GM21423 (cell line): ENCODE results near the gene AGR2.
A peak's percentile ranks its signal among the peaks of the same experiment; 100 is the strongest.
"Not testable (repeated sequence)": the region's sequence is repeated elsewhere in the genome, so short reads cannot be mapped to it uniquely, and the experiment has no call there.

Source experiments
- ATAC-seq: cut with Tn5 transposase; IDR thresholded peaks from one replicate; pipeline ENCODE4 v1.9.1; 2021; ENCODE audit warnings: mild to moderate bottlenecking, moderate library complexity; ENCODE audit not compliant: unreplicated experiment

AGR2 gene

DNA sequence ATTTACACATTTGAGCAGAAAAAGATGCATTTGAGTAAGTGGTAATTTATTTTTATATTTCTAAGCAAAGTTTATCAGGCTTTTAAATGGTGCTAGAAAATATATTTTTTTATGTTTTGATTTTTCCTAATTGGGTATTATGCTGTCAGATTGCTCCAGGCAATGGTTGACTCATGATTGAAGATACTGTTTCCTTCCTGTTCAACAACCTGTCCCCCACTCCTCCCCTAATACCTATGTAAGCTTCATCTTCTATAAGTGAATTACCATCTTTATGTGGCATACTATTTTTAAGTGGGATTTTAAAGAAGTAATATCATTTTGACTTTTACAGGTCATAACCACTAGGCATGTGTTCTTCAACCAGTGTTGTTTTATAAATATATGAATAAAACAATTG lies 29.8 kb downstream of the AGR2 start:
- no peak for ATAC-seq

DNA sequence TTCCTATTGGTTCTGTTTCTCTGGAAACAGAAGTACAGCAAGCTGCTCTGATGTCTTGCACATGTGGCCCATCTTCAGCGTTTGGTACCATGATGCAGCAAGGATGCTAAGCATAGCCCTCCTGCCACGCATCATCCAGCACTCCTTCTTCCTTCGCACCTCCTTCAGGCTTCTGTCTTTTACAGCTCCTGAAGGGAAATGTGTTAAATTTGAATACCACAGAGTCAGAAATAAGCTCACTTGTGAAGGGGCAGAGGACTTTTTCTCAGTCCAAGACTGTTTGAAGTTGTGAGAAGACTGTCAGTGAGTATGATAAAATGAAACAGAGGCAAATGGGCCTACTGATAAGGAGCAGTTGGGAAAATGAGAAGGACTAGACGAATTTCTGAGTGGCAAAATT lies 30.5 kb downstream of the AGR2 start:
- ATAC-seq: no peak

DNA sequence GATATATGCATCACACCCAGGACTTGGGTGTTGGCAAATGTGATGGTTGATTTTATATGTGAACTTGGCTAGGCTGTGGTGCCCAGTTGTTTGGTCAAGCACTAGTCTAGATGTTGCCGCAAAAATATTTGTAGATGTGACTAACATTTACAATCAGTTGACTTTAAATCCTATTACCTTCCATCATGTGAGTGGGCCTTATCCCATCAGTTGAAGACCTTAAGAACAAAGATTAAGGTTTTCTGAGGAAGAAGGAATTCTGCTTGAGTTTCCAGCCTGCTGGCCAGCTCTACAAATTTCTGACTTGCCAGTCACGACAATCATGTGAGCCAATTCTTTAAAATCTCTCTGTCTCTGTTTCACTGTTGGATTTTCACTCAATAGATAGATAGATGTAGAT lies 30.9 kb downstream of the AGR2 start:
- ATAC-seq: no peak

DNA sequence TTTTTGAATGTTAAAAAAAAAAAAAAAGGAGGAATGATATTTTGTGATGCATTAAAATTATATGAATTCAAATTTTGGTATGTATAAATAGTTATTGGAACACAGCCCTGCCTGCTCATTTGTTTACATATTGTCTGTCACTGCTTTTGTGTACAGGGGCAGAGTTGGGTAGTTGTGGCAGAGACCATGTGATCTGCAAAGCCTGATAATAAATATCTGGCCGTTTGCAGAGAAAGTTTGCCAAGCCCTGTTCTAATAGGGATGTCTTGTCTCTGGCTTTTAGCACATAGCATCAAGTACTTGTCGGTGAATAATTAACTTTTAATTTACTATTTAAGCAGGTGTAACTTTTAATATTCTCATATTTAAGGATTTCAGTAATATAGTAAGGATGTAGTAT lies 31.5 kb downstream of the AGR2 start:
- ATAC-seq: no peak

DNA sequence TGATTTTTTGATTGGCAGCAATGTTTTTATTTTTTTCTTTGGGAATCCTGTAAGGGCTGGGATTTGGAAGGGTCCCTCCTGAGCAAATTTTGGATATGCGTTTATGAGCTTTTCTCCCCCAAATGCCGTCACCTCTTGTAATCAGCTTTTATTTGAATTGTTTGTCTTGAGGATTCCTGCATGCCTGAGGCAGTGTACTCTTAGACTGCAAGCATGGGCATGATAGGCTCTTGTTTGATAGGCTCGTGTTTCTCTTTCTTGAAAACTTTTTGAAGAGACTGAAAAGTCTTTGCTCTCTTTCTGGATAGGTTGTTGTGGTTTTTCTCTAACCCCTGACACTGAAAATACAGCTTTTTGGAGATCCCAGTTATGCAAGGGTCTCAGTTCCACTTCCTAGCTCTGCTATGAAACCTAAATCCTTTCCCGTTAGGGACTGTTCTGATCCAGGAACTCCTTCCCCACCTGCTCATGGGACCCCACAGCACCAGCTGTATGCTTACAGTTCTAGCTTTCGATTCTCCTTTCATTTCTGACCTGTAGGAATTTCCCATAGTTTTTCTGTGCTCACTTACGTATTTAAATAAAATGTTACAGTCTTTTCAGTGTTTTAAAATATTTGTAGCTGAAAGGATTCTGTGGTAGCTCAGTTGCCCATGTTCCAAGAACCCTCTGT lies 34.0 kb downstream of the AGR2 start:
- ATAC-seq: no peak

DNA sequence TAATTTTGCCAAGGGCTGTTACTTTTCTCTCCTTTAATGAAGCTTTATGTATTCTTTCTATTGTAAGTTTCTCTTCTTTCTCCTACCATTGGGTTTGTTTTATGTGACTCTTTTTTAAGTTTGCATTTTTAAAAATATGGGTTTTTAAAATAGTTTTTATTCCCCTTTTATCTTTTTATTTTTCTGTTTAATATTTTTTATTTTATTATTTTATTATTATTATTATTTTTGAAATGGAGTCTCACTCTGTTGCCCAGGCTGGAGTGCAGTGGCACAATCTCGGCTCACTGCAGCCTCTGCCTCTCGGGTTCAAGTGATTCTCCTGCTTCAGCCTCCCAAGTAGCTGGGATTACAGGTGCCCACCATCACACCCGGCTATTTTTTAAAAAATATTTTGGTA lies 34.8 kb downstream of the AGR2 start:
- ATAC-seq: not testable (repeated sequence)

DNA sequence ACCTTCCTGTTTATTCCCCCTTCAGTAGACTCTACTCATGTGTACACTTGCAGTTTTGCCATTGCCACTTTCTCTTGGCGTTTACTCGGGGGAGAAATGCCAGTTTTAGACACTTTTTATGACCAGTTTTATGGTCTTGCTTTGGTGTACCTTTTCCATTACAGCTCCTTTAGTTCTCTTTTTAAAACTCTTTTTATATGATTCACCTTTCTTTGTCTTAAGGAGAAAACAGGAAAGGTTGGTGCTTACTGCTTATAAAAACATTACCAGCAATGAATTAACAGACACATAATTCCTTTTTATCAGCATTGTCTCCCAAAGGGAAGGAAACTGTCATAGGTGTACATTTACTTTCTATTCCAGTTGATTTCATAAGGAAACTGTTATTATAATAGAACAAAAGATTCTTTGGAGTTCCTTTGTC lies 39.4 kb downstream of the AGR2 start:
- no peak for ATAC-seq

DNA sequence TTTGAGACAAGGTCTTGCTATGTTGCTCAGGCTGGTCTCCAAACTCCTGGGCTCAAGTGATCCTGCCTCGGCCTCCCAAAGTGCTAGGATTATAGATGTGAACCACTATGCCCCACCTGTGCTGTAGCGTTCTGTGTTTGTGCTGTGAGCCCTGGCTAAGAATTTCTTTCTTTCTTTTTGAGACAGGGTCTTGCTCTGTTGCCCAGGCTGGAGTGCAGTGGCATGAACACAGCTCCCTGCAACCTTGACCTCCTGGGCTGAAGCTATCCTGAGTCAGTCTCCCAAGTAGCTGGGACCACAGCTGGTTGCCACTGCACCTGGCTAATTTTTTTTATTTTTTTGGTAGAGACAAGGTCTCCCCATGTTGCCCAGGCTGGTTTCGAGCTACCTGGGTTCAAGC lies 39.9 kb downstream of the AGR2 start:
- no peak for ATAC-seq

DNA sequence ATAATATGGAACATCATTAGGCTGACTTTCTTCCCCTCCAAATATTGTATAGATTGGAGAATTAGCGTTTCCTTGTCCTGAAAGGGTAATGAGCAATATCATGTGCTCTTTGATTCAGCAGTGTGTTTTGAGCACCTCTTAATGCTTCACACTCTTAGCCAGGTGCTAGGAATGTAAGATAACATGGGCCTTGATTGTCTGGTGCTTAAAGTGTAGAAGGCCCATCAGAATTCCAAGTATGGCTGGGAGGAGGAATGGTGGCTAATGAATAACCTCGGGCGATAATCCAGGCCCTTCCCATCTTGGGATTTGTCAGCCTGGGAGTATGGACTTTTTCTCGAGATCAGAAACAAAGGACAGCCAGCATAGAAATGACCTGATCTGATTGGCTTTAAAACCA lies 42.6 kb downstream of the AGR2 start:
- ATAC-seq: no peak

DNA sequence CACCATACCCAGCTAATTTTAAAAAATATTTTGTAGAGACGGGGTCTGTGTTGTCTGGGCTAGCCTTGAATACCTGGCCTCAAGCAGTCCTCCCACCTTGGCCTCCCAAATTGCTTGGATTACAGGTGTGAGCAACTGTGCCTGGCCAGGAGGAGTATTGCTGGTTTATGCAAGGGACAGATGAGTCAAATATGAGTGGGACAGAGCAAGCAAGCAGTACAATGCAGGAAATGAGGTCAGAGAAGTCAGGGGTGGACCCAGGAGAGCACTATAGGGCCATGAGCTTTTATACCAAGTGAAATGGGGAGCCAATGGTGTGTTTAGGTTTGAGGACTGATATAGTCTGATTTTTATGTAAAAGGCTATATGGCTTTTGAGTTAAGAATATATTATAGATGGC lies 45.0 kb downstream of the AGR2 start:
- ATAC-seq: no peak

DNA sequence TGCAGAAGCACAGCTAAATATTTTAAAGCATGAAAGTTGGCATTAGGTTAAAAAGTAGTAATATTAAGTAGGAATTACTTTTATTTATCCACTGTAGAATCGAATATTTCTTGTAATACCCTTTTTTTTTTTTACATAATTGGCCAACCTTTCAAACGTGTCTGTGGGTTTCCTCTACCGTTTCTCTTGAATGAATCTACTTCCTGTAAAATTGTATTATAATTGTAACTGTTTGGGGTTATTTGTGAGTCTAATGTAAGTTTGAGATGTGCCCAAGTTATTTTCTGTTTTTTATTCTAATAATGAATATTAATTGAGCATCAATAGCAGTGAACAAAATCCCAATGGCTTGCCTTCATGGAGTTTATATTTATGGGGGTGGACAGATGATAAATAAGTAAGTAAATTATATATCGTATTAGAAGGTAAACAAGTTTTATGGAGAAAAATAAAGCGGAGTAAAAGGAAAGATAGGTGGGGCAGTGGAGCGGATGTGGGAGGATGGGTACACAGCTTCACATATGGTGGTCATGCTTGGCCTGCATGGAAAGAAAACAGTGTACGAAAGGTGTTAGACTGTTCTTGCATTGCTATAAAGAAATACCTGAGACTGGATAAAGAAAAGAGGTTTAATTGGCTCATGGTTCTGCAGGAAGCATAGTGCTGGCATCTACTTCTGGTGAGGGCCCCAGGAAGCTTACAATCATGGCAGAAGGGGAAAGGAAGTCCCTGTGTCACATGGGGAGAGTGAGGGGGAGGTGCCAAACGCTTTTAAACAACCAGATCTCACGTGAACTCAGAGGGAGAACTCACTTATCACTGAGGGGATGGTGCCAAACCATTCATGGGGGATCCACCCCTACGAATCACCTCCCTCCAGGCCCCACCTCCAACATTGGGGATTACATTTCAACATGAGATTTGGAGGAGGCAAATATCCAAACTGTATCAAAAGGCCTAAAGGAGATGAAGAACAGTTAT lies 45.9 kb downstream of the AGR2 start:
- no peak for ATAC-seq

DNA sequence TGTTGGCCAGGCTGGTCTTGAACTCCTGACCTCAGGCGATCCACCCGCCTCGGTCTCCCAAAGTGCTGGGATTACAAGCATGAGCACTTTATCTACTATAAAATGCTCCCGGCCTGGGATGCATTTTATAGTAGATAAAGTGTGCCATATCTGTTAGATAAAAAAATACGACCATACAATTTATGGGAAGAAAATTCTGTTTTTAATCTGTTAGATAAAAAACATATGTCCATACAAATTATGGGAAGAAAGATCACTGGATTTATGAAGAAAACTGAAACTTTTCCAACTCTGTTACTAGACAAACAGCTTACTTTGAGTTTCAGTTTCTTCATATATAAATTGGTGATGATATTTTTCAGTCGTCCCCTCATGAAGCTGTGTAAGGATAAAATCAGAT lies 46.8 kb downstream of the AGR2 start:
- ATAC-seq: no peak

DNA sequence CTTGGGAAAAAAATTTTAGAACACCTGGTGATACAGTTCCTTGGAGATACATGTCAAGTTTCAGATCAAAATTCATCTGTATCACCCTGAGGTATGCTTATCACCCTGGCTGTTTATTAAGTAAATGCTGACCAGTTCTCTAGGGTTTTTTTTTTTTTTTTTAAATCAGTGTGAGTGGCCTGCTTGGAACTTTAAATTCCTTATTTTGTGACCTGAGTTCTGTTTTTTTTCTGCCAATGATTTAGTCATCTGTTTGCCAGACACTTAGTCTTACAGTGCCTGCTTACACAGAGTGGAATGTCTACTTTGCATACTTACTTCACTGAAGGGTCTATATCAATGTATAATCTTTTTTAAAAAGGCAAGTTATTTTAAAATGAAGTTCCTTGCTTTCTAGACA lies 49.4 kb downstream of the AGR2 start:
- no peak for ATAC-seq

DNA sequence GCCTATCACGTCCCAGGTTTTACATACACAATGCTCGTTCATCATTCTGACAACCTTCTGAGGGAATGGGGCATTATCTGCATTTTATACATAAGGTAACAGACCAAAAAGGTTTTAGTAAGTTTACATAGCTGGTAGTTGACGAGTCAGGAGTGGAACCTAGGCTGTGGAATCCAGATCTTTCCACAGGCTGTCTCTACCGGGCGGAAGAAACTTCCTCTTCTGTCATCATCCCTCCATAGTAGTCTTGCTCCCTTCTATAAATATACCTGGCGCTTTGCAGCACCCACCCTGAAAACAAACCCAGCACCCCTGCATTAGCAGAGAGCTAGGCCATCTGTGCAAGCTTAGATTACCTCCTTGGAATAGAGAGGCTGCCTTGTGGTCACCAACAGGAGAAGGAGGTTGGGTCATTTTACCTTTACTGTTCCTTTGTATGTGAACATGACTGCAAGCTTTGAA lies 49.9 kb downstream of the AGR2 start:
- ATAC-seq: no peak

DNA sequence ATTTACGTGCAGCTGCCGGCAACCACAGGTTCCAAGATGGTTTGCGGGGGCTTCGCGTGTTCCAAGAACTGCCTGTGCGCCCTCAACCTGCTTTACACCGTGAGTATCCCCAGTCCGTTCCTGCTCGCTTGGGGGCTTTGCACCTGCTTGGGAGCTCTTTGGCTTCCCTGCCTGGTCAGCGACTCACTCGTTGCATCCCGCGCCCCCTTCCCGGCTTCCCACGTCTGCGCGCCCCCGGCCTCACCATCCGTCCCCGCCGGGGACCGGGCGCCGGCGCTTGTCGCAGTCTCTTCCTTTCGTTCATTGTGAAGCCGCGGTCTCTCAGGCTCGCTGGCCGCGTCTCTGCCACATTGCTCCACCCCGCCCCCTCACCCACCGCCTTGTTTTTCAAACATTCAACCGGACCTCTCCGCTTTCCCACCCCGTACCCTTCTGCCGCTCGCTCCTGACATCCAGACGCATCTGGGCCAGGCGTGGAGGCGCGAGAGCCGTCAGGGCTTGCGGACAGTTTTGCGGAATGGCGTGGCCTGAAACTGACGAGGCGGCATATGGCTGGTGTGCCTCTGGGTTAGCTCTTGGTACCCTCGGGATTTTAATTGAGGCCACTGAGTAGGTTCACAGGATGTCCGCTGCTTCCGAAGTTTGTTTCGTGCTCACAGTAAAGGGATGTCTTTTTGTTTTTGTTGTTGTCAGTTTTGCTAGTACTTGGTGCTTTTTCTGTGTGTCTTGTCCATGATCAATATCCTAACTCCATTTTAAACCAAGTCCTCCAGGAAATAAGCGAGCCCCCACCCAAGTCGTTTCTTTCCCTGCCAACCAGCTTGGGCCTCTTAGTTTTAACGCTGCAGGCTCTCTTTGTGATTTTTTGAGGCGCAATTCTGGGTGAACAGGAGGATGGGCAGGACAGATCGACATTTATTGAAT lies 50.6 kb downstream of the AGR2 start:
- ATAC-seq: no peak

DNA sequence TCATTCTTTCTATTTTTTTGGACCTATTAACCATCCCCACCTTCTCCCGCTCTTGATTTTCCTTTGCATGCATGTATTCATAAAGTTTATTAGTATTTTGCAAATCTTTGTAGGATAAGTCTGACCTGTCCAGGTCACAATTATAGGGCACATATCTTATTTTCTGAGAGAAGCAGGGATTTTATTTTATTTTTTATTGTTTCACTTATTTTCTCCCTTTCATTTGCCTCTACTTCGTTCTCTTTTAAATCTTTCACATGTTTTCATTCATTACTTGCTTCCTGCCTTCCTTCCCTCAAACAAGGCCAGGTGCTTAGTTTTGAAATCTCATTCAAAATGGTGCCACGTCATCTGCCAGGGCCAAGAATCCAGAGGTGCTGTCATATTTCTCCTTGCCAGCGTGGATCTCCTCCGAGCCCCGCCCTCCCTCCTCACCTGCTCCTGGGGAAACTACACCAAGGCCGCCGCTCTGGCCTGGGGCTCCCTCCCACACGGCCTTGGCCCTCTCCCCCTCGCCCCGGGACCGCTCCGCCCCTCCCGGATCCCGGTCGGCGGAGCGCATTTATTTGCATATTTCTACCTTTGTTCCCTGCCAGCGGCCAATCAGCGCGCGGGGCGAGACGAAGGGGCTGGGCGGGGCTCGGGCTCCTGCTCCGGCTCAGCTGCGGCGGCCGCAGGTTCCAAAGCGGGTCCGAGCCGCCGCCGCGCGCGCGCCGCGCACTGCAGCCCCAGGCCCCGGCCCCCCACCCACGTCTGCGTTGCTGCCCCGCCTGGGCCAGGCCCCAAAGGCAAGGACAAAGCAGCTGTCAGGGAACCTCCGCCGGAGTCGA lies 51.5 kb downstream of the AGR2 start, which contains the start of gene TSPAN13:
Gene TSPAN13, plus strand, starts transcription at position 654 of the 830 bp plus-strand sequence. CDS start 213 bp downstream, outside the sequence.
- peak; percentile 57 for ATAC-seq

DNA sequence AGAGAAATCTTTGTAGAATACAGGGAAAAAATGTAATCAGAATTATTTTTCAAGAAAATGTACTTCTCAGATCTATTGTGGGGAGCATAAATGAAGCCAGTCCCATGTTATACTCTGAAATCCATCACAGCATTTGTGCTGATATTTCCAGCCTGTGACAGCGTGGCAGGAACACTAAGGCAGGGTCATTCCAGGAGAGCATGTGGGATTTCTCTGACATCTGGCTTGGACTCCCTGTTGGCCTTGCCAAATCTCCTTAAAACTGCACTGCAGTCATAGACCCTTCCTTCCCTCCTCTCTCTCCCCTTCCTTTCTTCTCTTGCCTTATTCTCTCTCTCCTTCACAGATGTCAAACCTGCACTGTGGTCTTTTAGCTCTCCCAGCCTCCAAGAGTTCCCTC lies 57.7 kb downstream of the AGR2 start:
- ATAC-seq: no peak

DNA sequence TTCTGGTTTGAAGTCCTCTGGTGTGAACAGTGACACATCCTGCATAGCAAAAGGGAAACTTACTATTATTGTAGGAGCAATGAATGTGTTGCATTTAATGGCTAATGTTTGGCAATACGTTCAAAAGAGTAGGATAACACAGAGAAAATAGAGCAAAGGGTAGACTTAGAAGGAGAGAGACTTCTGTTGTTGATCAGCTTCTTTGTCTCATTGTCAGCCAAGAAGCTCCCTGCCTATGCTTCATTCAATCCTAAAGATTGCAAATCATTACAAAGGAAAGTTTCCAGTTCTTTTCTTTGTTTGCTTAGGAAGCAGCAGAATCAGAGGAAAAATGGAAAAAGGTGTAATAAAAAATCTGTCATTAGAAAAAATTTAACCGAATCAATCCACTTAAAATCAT lies 59.2 kb downstream of the AGR2 start:
- ATAC-seq: no peak

DNA sequence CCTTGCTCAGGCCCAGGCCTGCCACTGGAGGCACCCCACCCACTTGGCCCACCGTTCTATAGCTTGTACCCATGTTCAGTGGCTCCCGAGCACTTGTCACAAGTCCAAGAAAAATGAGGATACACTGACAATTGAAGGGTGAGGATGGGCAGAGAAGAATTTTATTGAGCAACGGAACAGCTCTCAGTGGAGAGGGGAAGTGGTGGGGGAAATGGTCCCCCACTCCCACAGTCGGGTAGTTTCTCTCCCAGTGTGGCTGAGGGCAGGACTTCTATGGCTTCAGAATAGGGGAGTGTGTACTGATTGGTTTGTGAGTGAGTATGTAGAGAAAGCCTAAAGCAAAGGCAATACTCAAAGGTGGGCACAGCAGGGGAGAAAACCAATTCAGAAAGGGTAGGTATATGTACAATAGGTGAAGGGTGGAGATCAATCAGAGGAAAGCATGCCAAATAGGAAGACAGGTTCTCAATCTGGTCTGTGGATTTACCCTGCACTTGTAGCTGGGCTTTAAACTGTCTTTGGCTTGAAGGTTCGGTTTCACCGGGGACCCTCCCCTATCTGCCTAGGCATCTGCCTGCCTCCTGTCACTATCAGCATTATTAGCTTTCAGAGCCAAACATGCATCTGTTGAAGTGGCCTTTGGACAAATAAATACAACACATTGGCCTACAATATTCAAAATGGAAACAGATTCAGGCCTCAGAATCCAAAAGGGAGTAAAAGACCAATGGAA lies 60.1 kb downstream of the AGR2 start:
- no peak for ATAC-seq
